Dedifferentiated amniotic fluid mesenchymal stem cell (primary cell): Measurements from ENCODE around the gene SYNGR4.
"Not testable (repeated sequence)": the region's sequence is repeated elsewhere in the genome, so short reads cannot be mapped to it uniquely, and the experiment has no call there.

Experiments used
- DNase-seq: peaks from one replicate; pipeline ENCODE4 v3.0.0-alpha.2; 2016; ENCODE audit errors: extremely low spot score

SYNGR4 gene, protein sequence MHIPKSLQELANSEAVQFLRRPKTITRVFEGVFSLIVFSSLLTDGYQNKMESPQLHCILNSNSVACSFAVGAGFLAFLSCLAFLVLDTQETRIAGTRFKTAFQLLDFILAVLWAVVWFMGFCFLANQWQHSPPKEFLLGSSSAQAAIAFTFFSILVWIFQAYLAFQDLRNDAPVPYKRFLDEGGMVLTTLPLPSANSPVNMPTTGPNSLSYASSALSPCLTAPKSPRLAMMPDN

GRCh38 chr19:48363810-48364597 is at the start of gene SYNGR4, which contains the start of gene TMEM143:
Gene SYNGR4 (plus strand): TSS chr19:48364367. CDS start chr19:48365843, 1,476 bp downstream.
Gene TMEM143 (minus strand): TSS chr19:48363940. CDS start chr19:48363920, 20 bp downstream.
- peak; percentile 99 for DNase-seq

DNA sequence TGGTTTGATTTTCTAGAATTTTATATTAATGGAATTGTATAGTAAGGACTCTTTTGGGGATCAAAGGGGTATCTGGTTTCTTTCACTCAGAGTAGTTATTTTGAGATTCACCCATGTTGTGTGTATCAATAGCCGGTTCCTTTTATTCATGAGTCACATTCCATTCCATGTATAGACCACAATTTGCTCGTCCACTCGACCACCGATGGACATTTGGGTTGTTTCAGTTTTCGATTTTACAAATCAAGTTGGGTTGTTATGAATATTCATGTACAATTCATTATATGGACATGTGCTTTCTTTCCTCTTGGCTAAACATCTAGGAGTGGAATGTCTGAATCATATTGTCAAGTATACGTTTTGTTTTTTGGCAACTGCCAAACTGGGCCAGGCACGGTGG is 48.5 kb upstream of the SYNGR4 start:
- no peak for DNase-seq

- not testable (repeated sequence) for DNase-seq
These were observed 46.5 kb upstream of the SYNGR4 start for GRCh38 chr19:48317708-48317960.

- DNase-seq, result no peak
These were observed 45.7 kb upstream of the SYNGR4 start for GRCh38 chr19:48318286-48318987.

DNA sequence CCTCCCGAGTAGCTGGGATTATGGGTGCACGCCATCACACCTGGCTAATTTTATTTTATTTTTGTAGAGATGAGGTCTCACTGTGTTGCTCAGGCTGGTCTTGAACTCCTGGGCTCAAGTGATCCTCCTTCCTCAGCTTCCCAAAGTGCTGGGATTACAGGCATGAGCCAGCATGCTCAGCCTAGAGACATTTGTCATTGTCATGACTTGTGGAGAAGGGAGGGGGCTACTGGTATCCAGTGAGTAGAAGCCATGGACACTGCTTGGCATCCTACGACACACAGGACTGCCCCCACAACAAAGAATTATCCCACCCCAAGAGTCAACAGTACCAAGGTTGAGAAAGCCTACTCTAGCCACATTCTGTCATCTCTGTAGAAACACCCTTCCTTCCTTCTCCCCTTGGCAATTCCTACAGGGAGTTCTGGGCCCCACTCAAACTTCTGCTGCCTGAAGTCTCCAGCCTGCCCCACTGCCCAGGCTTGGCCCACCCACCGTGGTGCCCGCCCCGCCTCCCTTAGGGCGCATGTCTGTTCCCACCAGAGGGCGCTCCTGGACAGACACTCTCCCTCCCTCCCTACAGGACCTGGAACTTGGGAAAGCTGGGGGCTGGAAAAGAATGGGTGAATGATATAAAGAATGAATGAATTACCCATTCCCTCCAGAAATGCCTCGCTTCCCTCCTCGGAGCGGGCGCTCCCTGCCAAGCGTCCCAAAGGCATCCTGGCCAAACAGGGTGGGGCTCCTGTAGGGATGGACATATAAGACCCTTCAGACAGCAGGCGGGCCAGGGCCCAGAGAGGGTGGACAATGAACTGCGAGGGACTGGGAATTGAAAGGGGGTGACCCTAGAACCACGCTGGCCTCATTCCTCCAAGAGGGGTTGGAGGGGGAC is 44.3 kb upstream of the SYNGR4 start:
- peak; percentile 73 for DNase-seq

- peak; percentile 72 for DNase-seq
These were observed 42.9 kb upstream of the SYNGR4 start for GRCh38 chr19:48321372-48321621.

DNA sequence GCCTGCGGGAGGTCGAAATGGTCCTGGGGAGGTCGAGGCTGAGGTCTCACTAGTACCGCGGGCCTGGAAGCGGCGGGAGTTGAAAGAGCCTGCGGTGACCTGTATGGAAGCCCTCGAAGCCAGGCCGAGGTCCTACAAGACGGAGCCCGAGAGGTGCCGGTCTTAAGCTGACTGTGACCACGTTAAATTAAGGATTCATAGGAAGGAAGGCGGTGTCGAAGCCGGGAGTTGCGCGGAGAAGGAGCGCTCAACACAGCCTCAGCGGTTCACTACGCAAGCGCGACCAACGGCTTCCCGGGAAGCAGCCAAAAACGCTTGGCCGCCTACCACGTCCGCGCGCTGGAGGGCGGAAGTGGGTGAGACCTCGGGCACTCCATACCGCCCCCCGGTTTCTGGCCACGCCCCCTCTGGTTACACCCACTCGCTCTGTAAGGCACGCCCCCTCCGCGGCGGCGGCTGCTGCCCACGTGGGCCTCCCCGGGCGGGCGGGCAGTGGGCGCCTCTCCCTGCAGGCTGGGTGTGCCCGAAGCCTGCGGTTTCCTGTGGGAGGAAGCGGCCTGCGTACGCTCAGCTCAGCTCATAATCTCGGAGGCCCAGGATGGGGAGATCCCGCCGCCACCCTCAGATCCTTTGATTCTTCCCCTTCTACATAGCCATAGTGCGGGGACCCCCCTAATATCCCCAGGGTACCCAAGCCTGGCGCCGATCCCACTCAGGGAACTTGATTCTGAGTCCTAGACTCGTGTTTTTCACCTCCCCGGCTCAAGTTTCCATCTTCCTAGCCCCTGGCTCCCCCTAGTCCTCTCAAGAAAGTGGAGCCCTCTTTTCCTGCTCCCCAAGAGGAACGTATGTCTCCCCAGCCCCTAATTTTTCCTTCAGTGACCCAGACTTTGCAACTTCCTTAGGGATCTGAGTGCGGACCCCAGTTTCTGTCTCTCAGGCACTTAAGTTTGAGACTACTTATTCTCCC is 42.3 kb upstream of the SYNGR4 start:
- DNase-seq, result peak; percentile 98

- DNase-seq, result peak; percentile 96
These were observed 38.8 kb upstream of the SYNGR4 start, which contains the start of gene EMP3 for GRCh38 chr19:48325265-48325910. Gene EMP3 (plus strand): TSS chr19:48325552. CDS start chr19:48326845, 1,293 bp downstream.

- no peak for DNase-seq
These were observed 34.8 kb upstream of the SYNGR4 start for GRCh38 chr19:48329167-48329891.

GRCh38 chr19:48330012-48330681 is 34.0 kb upstream of the SYNGR4 start:
- DNase-seq, result no peak

GRCh38 chr19:48332351-48332661 is 31.9 kb upstream of the SYNGR4 start:
- DNase-seq, result no peak

DNA sequence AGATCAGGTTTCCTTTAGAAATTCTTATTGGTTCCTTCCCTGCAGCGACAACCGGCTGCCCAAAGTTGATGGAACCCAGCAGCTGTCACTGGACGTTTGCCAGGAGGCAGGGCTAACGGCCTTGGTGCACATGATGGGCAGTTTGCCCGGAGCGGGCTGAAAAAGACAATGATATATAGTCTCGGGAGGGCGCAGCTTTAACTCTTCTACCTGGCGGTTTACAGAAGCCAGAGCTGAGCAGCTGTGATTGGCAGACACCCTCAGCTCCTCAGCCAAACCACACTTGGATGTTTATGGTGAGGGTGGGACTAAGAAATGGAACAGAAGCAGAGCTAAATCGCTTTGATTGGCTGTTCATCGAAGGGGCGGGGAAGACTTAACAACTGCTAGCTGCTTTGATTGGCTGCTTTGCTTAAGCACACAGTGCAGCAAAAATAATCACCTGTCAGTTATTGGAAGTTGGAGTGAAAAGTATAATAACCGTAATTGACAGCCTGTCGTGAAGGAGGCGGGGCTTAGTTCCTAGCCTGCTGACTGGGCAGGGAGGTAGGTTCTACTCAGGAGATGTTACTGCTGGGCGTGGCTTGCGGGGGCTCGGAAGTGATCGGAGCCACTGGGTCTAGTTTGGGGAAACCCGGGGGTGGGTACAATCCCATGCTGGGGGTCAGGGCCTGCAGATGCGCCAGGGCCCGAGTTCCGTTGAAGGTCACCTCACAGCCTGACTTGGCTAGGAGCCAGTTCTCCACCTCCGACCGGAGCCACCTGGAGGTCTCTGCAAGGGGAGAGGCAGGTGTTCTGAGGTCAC is 31.3 kb upstream of the SYNGR4 start:
- peak; percentile 92 for DNase-seq

DNA sequence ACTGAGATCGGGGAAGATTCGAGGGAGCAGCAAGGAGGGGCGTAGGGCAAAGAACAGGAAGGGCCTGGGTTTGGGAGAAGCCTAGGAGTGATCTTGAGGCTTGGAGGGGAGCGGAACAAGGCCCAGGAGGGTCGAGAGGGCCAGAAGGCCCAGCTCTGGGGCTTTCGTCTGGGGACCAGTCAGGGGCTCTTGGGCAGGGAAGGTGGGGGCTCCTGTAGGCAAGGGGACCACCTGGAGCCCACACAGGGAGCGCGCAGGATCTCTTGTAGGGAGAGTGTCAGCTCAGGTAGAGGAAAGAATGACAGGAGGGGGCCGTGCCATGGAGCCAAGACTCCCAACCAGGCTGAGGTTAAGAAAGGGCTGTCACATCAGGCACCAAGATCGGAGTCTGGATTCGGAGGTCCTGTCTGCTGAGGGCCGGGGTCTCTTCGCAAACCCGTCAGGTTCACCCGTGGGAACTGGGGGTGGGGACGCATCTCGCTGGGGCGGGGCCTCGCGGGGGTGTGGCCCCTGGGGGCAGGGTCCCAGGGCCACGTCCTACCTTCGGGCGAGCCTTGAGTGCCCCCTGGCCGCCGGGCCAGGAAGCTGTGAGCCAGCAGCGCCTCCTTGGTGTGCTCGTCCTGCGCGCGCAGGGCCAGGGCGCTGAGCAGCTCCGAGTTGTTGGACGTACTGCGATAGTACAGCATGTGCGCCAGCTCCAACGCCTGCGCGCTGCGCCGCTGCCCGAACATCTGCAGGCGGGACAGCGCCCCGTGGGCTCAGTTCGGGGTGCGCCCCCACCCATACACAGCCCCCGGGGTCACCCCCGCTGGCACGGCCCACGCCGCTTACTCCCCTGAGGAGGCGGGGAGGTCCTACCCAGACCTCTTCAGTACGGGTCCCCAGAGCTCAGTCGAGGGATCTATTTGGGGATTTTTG is 30.4 kb upstream of the SYNGR4 start:
- DNase-seq, result peak; percentile 81

DNA sequence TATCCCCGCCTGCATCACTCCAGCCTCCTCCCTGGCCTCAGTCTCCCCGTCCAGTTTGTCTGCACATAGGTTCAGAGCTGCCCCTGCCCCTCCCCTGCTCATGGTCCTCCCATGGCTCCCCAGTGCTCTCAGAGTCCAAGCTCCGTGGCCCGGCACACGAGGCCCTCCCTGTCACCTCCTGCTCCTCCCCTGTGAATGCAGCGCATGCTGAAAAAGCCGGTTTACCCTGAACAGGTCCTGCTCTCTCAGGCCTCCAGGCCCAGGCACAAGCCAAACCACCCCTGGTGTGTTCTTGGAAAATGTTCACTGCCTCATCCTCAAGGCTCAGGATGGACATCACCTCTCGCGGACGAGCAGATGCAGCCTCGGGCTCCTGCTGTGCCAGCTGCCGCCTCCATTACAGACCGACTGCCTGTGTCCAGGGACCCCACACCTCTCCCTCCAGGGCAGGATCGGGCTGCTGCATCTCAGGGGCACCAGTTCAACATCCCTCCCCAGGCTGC is 25.9 kb upstream of the SYNGR4 start:
- DNase-seq, result no peak

GRCh38 chr19:48338802-48339503 is 25.2 kb upstream of the SYNGR4 start:
- no peak for DNase-seq

GRCh38 chr19:48340995-48341394 is 23.2 kb upstream of the SYNGR4 start:
- no peak for DNase-seq
